HepG2 (cell line): ENCODE measurements around the gene TREM1. TPM values are rescaled to one million over a fixed set of nuclear protein-coding genes. Genes with fewer than 3 reads are reported as not detected.

Experiments used
- ATAC-seq: fragments of 200-7000 bp; cut with Tn5 transposase; 3 replicates; pipeline ENCODE4 v1.9.1; 2020; ENCODE audit warnings: mild to moderate bottlenecking, moderate library complexity
- BruUV-seq: library from RNA; stranded (reverse); fragments of 400-500 nt; replicated peaks from 2 replicates; lab custom pipeline; 2021; lab: Mats Ljungman, UMichigan
- CTCF ChIA-PET: fragments of 300-600 bp; formaldehyde crosslinking; extraction: SDS; loops from one replicate; lab custom pipeline; 2021; ENCODE audit warnings: low total read pairs, inconsistent platforms, low intra/inter-chr PET ratio; lab: Yijun Ruan, JAX
- POLR2A ChIA-PET: fragments of 350-600 bp; sonication (Branson Sonifier 250); formaldehyde crosslinking; loops from one replicate; lab custom pipeline; 2020; ENCODE audit warnings: antibody characterized with exemption, inconsistent platforms; lab: Yijun Ruan, JAX
- DNase-seq: peaks from one replicate; pipeline ENCODE4 v3.0.0-alpha.2; 2015; ENCODE audit warnings: low spot score
- FAIRE-seq: peaks from 3 replicates; lab custom pipeline; 2011; peaks lifted over from hg19 to GRCh38; lab: Jason Lieb, UNC
- H2AFZ ChIP-seq: one replicate; pipeline ENCODE4 v1.6.1; 2011; ENCODE audit warnings: low read length, inconsistent platforms
- H3K27ac ChIP-seq: fragments of 300-600 bp; 3 replicates; pipeline ENCODE4 v1.8.0; 2011; ENCODE audit warnings: mixed run types, mild to moderate bottlenecking, mixed read lengths, low read length, inconsistent platforms; ENCODE audit not compliant: insufficient read depth; ENCODE audit errors: extremely low read length
- H3K27me3 ChIP-seq, 2 experiments: fragments of 200-600 bp in 1 of 2; 2 replicates in 1 of 2; 3 replicates in 1 of 2; pipeline versions ENCODE4 v1.6.0 to v1.8.0; 2011; ENCODE audit warnings: low read length in 2 of 2, mild to moderate bottlenecking in 2 of 2, moderate library complexity in 2 of 2, inconsistent platforms in 1 of 2; ENCODE audit not compliant: insufficient read depth in 2 of 2, control insufficient read depth in 1 of 2
- H3K36me3 ChIP-seq, 2 experiments: fragments of 200-600 bp in 1 of 2; replicated peaks in 1 of 2; 2 replicates in 1 of 2; 3 replicates in 1 of 2; pipeline versions ENCODE4 v1.5.1 to v1.8.0; 2011; ENCODE audit warnings: low read length in 2 of 2, inconsistent platforms in 1 of 2; ENCODE audit not compliant: insufficient read depth in 2 of 2, control insufficient read depth in 1 of 2
- H3K4me1 ChIP-seq: 2 replicates; pipeline ENCODE4 v1.5.1; 2012; ENCODE audit warnings: low read length, inconsistent platforms; ENCODE audit not compliant: insufficient read depth
- H3K4me2 ChIP-seq: 2 replicates; pipeline ENCODE4 v1.6.0; 2011; ENCODE audit warnings: low read depth, low read length, inconsistent platforms
- H3K4me3 ChIP-seq, 3 experiments: fragments of 200-600 bp in 1 of 3; sonication (generic), shearing (Covaris generic) in 1 of 3; replicated peaks in 1 of 3; 2 replicates each; pipeline ENCODE4 v1.5.1; 2011 to 2016; ENCODE audit warnings: low read length in 3 of 3, inconsistent platforms in 2 of 3, low read depth in 2 of 3, mild to moderate bottlenecking in 2 of 3, control low read depth in 1 of 3, mixed read lengths in 1 of 3; ENCODE audit not compliant: insufficient read depth in 1 of 3
- H3K79me2 ChIP-seq: one replicate; pipeline ENCODE4 v1.6.1; 2011; ENCODE audit warnings: low read length, inconsistent platforms; ENCODE audit not compliant: insufficient read depth
- H3K9ac ChIP-seq: 2 replicates; pipeline ENCODE4 v1.6.0; 2011; ENCODE audit warnings: mild to moderate bottlenecking, low read depth, low read length, inconsistent platforms; ENCODE audit not compliant: insufficient read depth
- H3K9me3 ChIP-seq: 2 replicates; pipeline ENCODE4 v1.5.1; 2012; ENCODE audit warnings: mild to moderate bottlenecking, low read length
- H4K20me1 ChIP-seq: 2 replicates; pipeline ENCODE4 v1.6.0; 2011; ENCODE audit warnings: inconsistent platforms, mild to moderate bottlenecking, low read length, moderate library complexity; ENCODE audit not compliant: insufficient read depth
- BCL6 ChIP-seq: IDR thresholded peaks from 2 replicates; pipeline ENCODE4 v1.6.1; 2016; ENCODE audit warnings: missing genetic modification reagents, missing compliant biosample characterization
- KDM5A ChIP-seq: fragments of 200-600 bp; sonication (generic); IDR thresholded peaks from 2 replicates; pipeline ENCODE4 v1.7.0; 2018; ENCODE audit warnings: antibody characterized with exemption, mild to moderate bottlenecking, low read length, borderline replicate concordance
- MAFF ChIP-seq: IDR thresholded peaks from 2 replicates; pipeline ENCODE4 v1.6.1; 2011; ENCODE audit warnings: low read depth, low read length, improper control_type of control experiment
- MAFK ChIP-seq, 2 experiments: IDR thresholded peaks in 1 of 2; conservative IDR thresholded peaks in 1 of 2; 2 replicates each; pipeline ENCODE4 v1.6.1; 2011; ENCODE audit warnings: improper control_type of control experiment in 2 of 2, low read length in 2 of 2
- NFYC ChIP-seq: IDR thresholded peaks from 2 replicates; pipeline ENCODE4 v1.6.1; 2016; ENCODE audit warnings: missing genetic modification reagents, missing compliant biosample characterization
- RARA ChIP-seq: IDR thresholded peaks from 2 replicates; pipeline ENCODE4 v1.6.1; 2016; ENCODE audit warnings: missing genetic modification reagents, missing compliant biosample characterization
- SIN3A ChIP-seq: IDR thresholded peaks from 2 replicates; pipeline ENCODE4 v1.6.1; 2011; ENCODE audit warnings: low read depth, mild to moderate bottlenecking, control low read depth, low read length, borderline replicate concordance
- STAT5B ChIP-seq: sonication (generic); formaldehyde crosslinking; IDR thresholded peaks from 2 replicates; pipeline ENCODE4 v1.4.0; 2020; ENCODE audit warnings: missing genetic modification reagents
- ZBTB37 ChIP-seq: sonication (generic); formaldehyde crosslinking; IDR thresholded peaks from 2 replicates; pipeline ENCODE4 v1.4.0; 2020; ENCODE audit warnings: mild to moderate bottlenecking, missing genetic modification reagents
- ZNF530 ChIP-seq: sonication (generic); formaldehyde crosslinking; IDR thresholded peaks from 2 replicates; pipeline ENCODE4 v1.5.0; 2020; ENCODE audit warnings: low read depth, mild to moderate bottlenecking, missing genetic modification reagents
- ZNF724P ChIP-seq: sonication (generic); formaldehyde crosslinking; IDR thresholded peaks from 2 replicates; pipeline ENCODE4 v1.8.0; 2022; ENCODE audit warnings: missing genetic modification reagents, borderline replicate concordance
- WGBS: methylation state at CpG from one replicate; pipeline ENCODE4 v1.1.6; 2017; ENCODE audit warnings: low lambda C conversion rate; 5-methylcytosine and 5-hydroxymethylcytosine counted together
- in situ Hi-C: cut with HindIII; loops from 2 replicates; pipeline ENCODE4 v1.10.0; 2017; ENCODE audit warnings: low pct_unique_long_range_greater_than_20kb; ENCODE audit not compliant: extremely low pct_ligation_motif_present
- intact Hi-C: fragments of 100-400 bp; cut with micrococcal nuclease; formaldehyde crosslinking; loops from one replicate; pipeline ENCODE4 v1.10.0; 2022; ENCODE audit not compliant: unreplicated experiment
- polyA plus RNA-seq, 8 experiments: library from polyadenylated mRNA; depleted of rRNA in 3 of 8; stranded (reverse) in 7 of 8; unstranded in 1 of 8; fragments of >200 nt; fragmentation: Illumina TruSeq in 4 of 8; extraction: Trizol in 4 of 8; gene quantifications; 2 replicates each; pipeline versions ENCODE4 v1.2.1 to v1.2.3, GENCODE V29; 2011 to 2016; ENCODE audit warnings: low read depth in 4 of 8, missing spikeins in 1 of 8, mixed read lengths in 1 of 8; ENCODE audit not compliant: insufficient read depth in 1 of 8
- total RNA-seq, 5 experiments: library from RNA; depleted of rRNA; stranded (reverse); fragments of >200 nt; fragmentation: Illumina TruSeq; extraction: Trizol; gene quantifications; 2 replicates each; pipeline ENCODE4 v1.2.3, GENCODE V29; 2016; ENCODE audit warnings: low read depth in 1 of 5

Gene TREM1
- total and polyA plus RNA-seq, 2 of the 13 experiments (the other 11 are each of a cell fraction or from before 2014, with no cell fraction given) = 0.49 TPM; not detected in 1

GRCh38 chr6:41275489-41275888 is 11.0 kb downstream of the TREM1 start:
- CTCF ChIA-PET = no interaction called here
- POLR2A ChIA-PET = no interaction called here
- FAIRE-seq (no peak), ATAC-seq (no peak), DNase-seq (no peak)
- Histone ChIP-seq H3K4me3 (no peak overlapping the region), H3K4me1 (no peaks in the 10 kb centered on the region), H4K20me1 (no peaks in the 10 kb centered on the region), H3K9ac (no peak overlapping the region), H3K27me3 (peaks cover 3 to 49% of the 10 kb centered on the region in 2 experiments; a peak in 4 of 5 replicates), H3K4me2 (no peak overlapping the region), H3K36me3 (no peaks in the 10 kb centered on the region), H3K9me3 (no peaks in the 10 kb centered on the region), H2AFZ (no peak overlapping the region), H3K27ac (no peak overlapping the region), H3K79me2 (no peaks in the 10 kb centered on the region)
- TF ChIP-seq ZNF724P (CRISPR knock-in tag) = no peak
- no peak for TF ChIP-seq BCL6 (CRISPR knock-in tag)
- TF ChIP-seq ZNF530 (CRISPR knock-in tag) = no peak
- TF ChIP-seq KDM5A = no peak
- no peak for TF ChIP-seq ZBTB37 (CRISPR knock-in tag)
- no peak for TF ChIP-seq NFYC (CRISPR knock-in tag)
- no peak for TF ChIP-seq STAT5B
- WGBS = 7% methylated on average over 4 of the region's 4 CpGs
- no TSS peak for BruUV-seq
- in situ Hi-C loops (no loop called here), intact Hi-C loops (no loop called here)

GRCh38 chr6:41274256-41274655 is 12.2 kb downstream of the TREM1 start:
- H3K79me2 ChIP-seq = no peaks in the 10 kb centered on the region
- H3K4me1 ChIP-seq = no peaks in the 10 kb centered on the region
- POLR2A ChIA-PET = no interaction called here
- FAIRE-seq = no peak
- no TSS peak for BruUV-seq
- in situ Hi-C loops (no loop called here), intact Hi-C loops (no loop called here)
- CTCF ChIA-PET = no interaction called here
- peaks cover 3 to 55% of the 10 kb centered on the region in 2 experiments; a peak in 4 of 5 replicates for H3K27me3 ChIP-seq
- 0% methylated on average over 2 of the region's 2 CpGs for WGBS
- H3K9me3 ChIP-seq = no peaks in the 10 kb centered on the region
- peak; percentile 29 to 67; a peak in 3 of 4 replicates for TF ChIP-seq MAFK (conservative IDR thresholded peaks at IDR 0.05 in 1 of 2, IDR thresholded peaks at IDR 0.05 in 1 of 2; ENCODE audit: low read length in 2 of 2)
- TF ChIP-seq MAFF = peak; percentile 54; the same call in 1 of the 2 replicates
- TF ChIP-seq SIN3A = no peak
- TF ChIP-seq RARA = no peak
- no peak overlapping the region for H3K27ac ChIP-seq
- H3K9ac ChIP-seq = no peak overlapping the region
- H3K4me2 ChIP-seq = no peak overlapping the region
- no peak overlapping the region for H2AFZ ChIP-seq
- no peak for DNase-seq
- H3K36me3 ChIP-seq = no peaks in the 10 kb centered on the region
- H4K20me1 ChIP-seq = no peaks in the 10 kb centered on the region
- no peak for ATAC-seq
- no peak overlapping the region for H3K4me3 ChIP-seq
